Measurements from ENCODE around the gene ABCA6. TPM values are rescaled to one million over a fixed set of nuclear protein-coding genes. Genes with fewer than 3 reads are reported as not detected.

Gene ABCA6
- total and polyA plus RNA-seq, 9 of the 15 experiments (the other 6 are each of a cell fraction or from before 2014, with no cell fraction given), result 0.06 to 0.73 (median 0.15) TPM

DNA sequence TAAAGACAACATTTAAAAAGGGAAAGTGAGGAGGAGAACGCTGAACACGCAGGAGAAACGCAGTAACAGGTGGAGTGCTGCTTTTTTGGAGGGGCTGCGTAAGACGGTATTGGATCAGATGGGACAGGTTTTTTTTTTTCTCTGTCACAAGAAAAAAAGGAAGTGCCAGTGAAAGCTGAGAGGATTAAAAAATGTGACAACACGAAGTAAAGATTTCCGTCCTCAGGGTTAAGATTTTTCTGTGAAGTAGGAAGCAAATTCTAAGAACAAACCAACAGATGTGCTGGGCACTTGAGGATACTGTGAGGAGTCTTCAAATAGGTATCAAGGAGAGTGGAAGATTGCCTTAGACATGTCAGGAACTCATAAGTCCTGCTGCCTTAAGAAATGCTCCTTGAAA is 75.2 kb downstream of the ABCA6 start (continued):
- no peak for TF ChIP-seq ESRRA (IDR thresholded peaks at IDR 0.05; ENCODE audit: borderline replicate concordance, low read depth)
- peak; percentile 34; the same call in 1 of the 2 replicates for TF ChIP-seq CTBP1 (IDR thresholded peaks at IDR 0.05; ENCODE audit: borderline replicate concordance)
- TF ChIP-seq SOX6 (IDR thresholded peaks at IDR 0.05), result peak; percentile 56; the same call in 1 of the 2 replicates
- no peak for TF ChIP-seq STAT5B (CRISPR knock-in tag; IDR thresholded peaks at IDR 0.05)
- TF ChIP-seq NRF1 (conservative IDR thresholded peaks at IDR 0.05 in 1 of 2, IDR thresholded peaks at IDR 0.05 in 1 of 2), result no peak
- TF ChIP-seq CREB1 (IDR thresholded peaks at IDR 0.05), result no peak
- no peak for TF ChIP-seq CREB1 (CRISPR knock-in tag; IDR thresholded peaks at IDR 0.05)
- TF ChIP-seq KDM1A (IDR thresholded peaks at IDR 0.05), result peak; percentile 55 to 91; a peak in 2 of 4 replicates
- peak; percentile 69 for TF ChIP-seq STAT5A (IDR thresholded peaks at IDR 0.05; ENCODE audit: borderline replicate concordance, low read length)
- peak; percentile 49; the same call in 1 of the 2 replicates for TF ChIP-seq ARID1B (IDR thresholded peaks at IDR 0.05)
- no peak for TF ChIP-seq SIX5 (IDR thresholded peaks at IDR 0.05; ENCODE audit: borderline replicate concordance in 1 of 2, insufficient read depth in 1 of 2, low read depth in 1 of 2, low read length in 2 of 2)
- TF ChIP-seq RBM25 (IDR thresholded peaks at IDR 0.05; ENCODE audit: low read depth, low read length, severe bottlenecking), result no peak
- TF ChIP-seq MEIS2 (IDR thresholded peaks at IDR 0.05; ENCODE audit: partially characterized antibody), result peak; percentile 43

DNA sequence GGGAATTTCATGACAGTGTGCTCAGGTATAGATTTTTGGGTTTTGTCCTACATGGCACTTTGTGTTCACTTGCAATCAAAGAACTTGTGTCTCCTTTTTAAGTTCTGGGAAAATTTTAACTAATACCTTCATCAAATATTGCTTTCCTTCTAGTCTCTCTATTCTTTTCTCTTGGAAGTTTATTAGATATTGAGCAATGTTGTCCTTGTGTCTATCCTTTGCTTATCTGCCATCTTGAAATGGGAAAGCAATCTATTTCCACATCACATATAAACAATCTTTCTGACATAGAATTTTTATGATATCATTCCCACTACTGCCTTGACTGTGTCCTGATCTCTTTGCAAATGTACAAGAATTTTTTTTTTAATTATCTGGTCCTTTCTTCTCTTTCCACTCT is 76.6 kb downstream of the ABCA6 start:
- Histone ChIP-seq H3K9ac (ENCODE audit: insufficient read depth in 1 of 2, low read depth in 2 of 2, low read length in 2 of 2) (no peak overlapping the region), H2AFZ (ENCODE audit: low read depth, low read length) (no peak overlapping the region), H3K36me3 (ENCODE audit: control insufficient read depth, insufficient read depth, low read length) (no peaks in the 10 kb centered on the region), H3K9me3 (replicated peaks; ENCODE audit: control insufficient read depth, insufficient read depth, low read depth, low read length) (no peaks in the 10 kb centered on the region), H3K27me3 (ENCODE audit: control insufficient read depth in 2 of 2, insufficient read depth in 2 of 2, low read length in 2 of 2) (no peaks in the 10 kb centered on the region), H3K27ac (ENCODE audit: extremely low read depth, low read depth, low read length) (no peak overlapping the region), H3K4me3 (no peak overlapping the region), H3K9me1 (ENCODE audit: control insufficient read depth, insufficient read depth, low read length) (no peaks in the 10 kb centered on the region), H4K20me1 (replicated peaks; ENCODE audit: control insufficient read depth, insufficient read depth, low read length) (no peaks in the 10 kb centered on the region), H3K4me2 (ENCODE audit: insufficient read depth, low read length) (no peak overlapping the region), H3K79me2 (ENCODE audit: control insufficient read depth, insufficient read depth, low read length) (no peaks in the 10 kb centered on the region), H3K4me1 (replicated peaks in 1 of 2; ENCODE audit: control insufficient read depth in 2 of 2, insufficient read depth in 2 of 2, low read length in 2 of 2) (peaks cover 10 to 11% of the 10 kb centered on the region in 2 experiments; a peak in 2 of 5 replicates)
- no peak for ATAC-seq
- no TSS peak for BruUV-seq (replicated peaks)
- CTCF ChIA-PET (ENCODE audit: low intra/inter-chr PET ratio), result no interaction called here
- intact Hi-C loops (cut with micrococcal nuclease) (no loop called here), in situ Hi-C loops (cut with MboI) (no loop called here)
- FAIRE-seq, result no peak
- POLR2A ChIA-PET, result no interaction called here
- DNase-seq (ENCODE audit: extremely low read depth in 1 of 4, low spot score in 3 of 4), result no peak
- TF ChIP-seq CAMTA2 (CRISPR knock-in tag; conservative IDR thresholded peaks at IDR 0.05) (no peak), CEBPB (tag; IDR thresholded peaks at IDR 0.05) (peak; percentile 61), FOXM1 (IDR thresholded peaks at IDR 0.05; ENCODE audit: low read depth) (no peak), FOXM1 (CRISPR knock-in tag; IDR thresholded peaks at IDR 0.05; ENCODE audit: low read depth) (no peak), ZNF165 (CRISPR knock-in tag; IDR thresholded peaks at IDR 0.05; ENCODE audit: borderline replicate concordance) (no peak), SMARCC2 (IDR thresholded peaks at IDR 0.05; ENCODE audit: low read depth) (no peak), ZNF431 (CRISPR knock-in tag; IDR thresholded peaks at IDR 0.05) (no peak), FOXA1 (IDR thresholded peaks at IDR 0.05; ENCODE audit: borderline replicate concordance) (no peak), SAFB (IDR thresholded peaks at IDR 0.05; ENCODE audit: borderline replicate concordance, low read depth, low read length) (no peak), MCM7 (IDR thresholded peaks at IDR 0.05) (no peak)
- TF ChIP-seq, protein P1, sequence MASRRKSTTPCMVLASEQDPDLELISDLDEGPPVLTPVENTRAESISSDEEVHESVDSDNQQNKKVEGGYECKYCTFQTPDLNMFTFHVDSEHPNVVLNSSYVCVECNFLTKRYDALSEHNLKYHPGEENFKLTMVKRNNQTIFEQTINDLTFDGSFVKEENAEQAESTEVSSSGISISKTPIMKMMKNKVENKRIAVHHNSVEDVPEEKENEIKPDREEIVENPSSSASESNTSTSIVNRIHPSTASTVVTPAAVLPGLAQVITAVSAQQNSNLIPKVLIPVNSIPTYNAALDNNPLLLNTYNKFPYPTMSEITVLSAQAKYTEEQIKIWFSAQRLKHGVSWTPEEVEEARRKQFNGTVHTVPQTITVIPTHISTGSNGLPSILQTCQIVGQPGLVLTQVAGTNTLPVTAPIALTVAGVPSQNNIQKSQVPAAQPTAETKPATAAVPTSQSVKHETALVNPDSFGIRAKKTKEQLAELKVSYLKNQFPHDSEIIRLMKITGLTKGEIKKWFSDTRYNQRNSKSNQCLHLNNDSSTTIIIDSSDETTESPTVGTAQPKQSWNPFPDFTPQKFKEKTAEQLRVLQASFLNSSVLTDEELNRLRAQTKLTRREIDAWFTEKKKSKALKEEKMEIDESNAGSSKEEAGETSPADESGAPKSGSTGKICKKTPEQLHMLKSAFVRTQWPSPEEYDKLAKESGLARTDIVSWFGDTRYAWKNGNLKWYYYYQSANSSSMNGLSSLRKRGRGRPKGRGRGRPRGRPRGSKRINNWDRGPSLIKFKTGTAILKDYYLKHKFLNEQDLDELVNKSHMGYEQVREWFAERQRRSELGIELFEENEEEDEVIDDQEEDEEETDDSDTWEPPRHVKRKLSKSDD (conservative IDR thresholded peaks at IDR 0.05; ENCODE audit: low read length), result no peak

Data from K562 (cell line).